CD4-positive, CD25-positive, alpha-beta regulatory T cell (primary cell): ENCODE data around the gene ZCWPW1. TPM values are rescaled to one million over a fixed set of nuclear protein-coding genes. Genes with fewer than 3 reads are reported as not detected.
"Not testable (repeated sequence)": the region's sequence is repeated elsewhere in the genome, so short reads cannot be mapped to it uniquely, and the experiment has no call there.

Source experiments
- ATAC-seq, 2 donors: fragments of 150-1000 bp; cut with Tn5 transposase; one replicate each; pipeline ENCODE4 v1.10.0; 2021; ENCODE audit warnings: low read depth in 2 of 2, moderate number of reproducible peaks in 2 of 2, moderate library complexity in 1 of 2
- DNase-seq, 3 donors: peaks; one replicate each; pipeline versions ENCODE4 v3.0.0 to v3.0.0-alpha.2; 2012 to 2022; ENCODE audit warnings: mixed read lengths in 1 of 3
- H3K27ac ChIP-seq: one replicate; pipeline ENCODE4 v1.7.0; 2013; ENCODE audit warnings: mild to moderate bottlenecking, low read length; ENCODE audit not compliant: insufficient read depth, poor library complexity, severe bottlenecking
- H3K27me3 ChIP-seq: one replicate; pipeline ENCODE4 v1.7.0; 2013; ENCODE audit warnings: low read length; ENCODE audit not compliant: control insufficient read depth, insufficient read depth
- H3K36me3 ChIP-seq: one replicate; pipeline ENCODE4 v1.7.0; 2013; ENCODE audit warnings: mild to moderate bottlenecking, low read length, moderate library complexity; ENCODE audit not compliant: control insufficient read depth, insufficient read depth
- H3K4me1 ChIP-seq: 2 replicates; pipeline ENCODE4 v1.7.0; 2013; ENCODE audit warnings: mild to moderate bottlenecking, low read length; ENCODE audit not compliant: insufficient read depth, control insufficient read depth, poor library complexity, severe bottlenecking
- H3K4me3 ChIP-seq: one replicate; pipeline ENCODE4 v1.7.0; 2013; ENCODE audit warnings: low read depth, mild to moderate bottlenecking, low read length, moderate library complexity
- H3K9me3 ChIP-seq, 2 experiments: 1 replicate in 1 of 2; 2 replicates in 1 of 2; pipeline ENCODE4 v1.7.0; 2013; ENCODE audit warnings: low read length in 2 of 2, mild to moderate bottlenecking in 1 of 2, moderate library complexity in 1 of 2; ENCODE audit not compliant: control insufficient read depth in 2 of 2
- H3K27ac Mint-ChIP-seq, 3 donors: one replicate each; pipeline ENCODE4 v1.8.0; 2020 to 2022; ENCODE audit warnings: mild to moderate bottlenecking in 3 of 3, mixed read lengths in 3 of 3, moderate library complexity in 2 of 3
- H3K27me3 Mint-ChIP-seq: one replicate; pipeline ENCODE4 v1.8.0; 2022; ENCODE audit warnings: mild to moderate bottlenecking, mixed read lengths
- H3K36me3 Mint-ChIP-seq: one replicate; pipeline ENCODE4 v1.8.0; 2020; ENCODE audit warnings: mixed read lengths
- H3K4me1 Mint-ChIP-seq, 4 donors: one replicate each; pipeline ENCODE4 v1.8.0; 2020 to 2022; ENCODE audit warnings: mixed read lengths in 4 of 4, mild to moderate bottlenecking in 1 of 4
- H3K4me3 Mint-ChIP-seq, 4 donors: one replicate each; pipeline ENCODE4 v1.8.0; 2020 to 2022; ENCODE audit warnings: mild to moderate bottlenecking in 4 of 4, mixed read lengths in 4 of 4, moderate library complexity in 3 of 4
- H3K9me3 Mint-ChIP-seq, 7 donors: one replicate each; pipeline ENCODE4 v1.8.0; 2020 to 2022; ENCODE audit warnings: mixed read lengths in 7 of 7, mild to moderate bottlenecking in 3 of 7, moderate library complexity in 2 of 7
- polyA plus RNA-seq, 4 donors: library from polyadenylated mRNA; unstranded; fragments of 300-500 nt; fragmentation: Illumina TruSeq; gene quantifications; one replicate each; pipeline ENCODE4 v1.2.3, GENCODE V29; 2021
- total RNA-seq: library from RNA; stranded (reverse); gene quantifications from one replicate; pipeline ENCODE4 v1.2.3, GENCODE V29; 2022

The ZCWPW1 gene
- total and polyA plus RNA-seq, 5 donors from 2014 or later: 2.2 to 5.4 (median 4.0) TPM

- not testable (repeated sequence) for H3K4me1 Mint-ChIP-seq, DNase-seq, H3K27ac ChIP-seq, ATAC-seq, H3K4me1 ChIP-seq, H3K36me3 Mint-ChIP-seq, H3K27ac Mint-ChIP-seq, H3K4me3 Mint-ChIP-seq, H3K27me3 ChIP-seq, H3K4me3 ChIP-seq, H3K9me3 ChIP-seq, H3K36me3 ChIP-seq, H3K9me3 Mint-ChIP-seq
- peaks cover 15% of the 10 kb centered on the region for H3K27me3 Mint-ChIP-seq
These were observed 46.8 kb downstream of the ZCWPW1 start for GRCh38 chr7:100381531-100382233.

GRCh38 chr7:100380196-100380595, 48.3 kb downstream of the ZCWPW1 start:
- peaks cover 0 to 7% (median 6%) of the 10 kb centered on the region in 4 donors for H3K4me1 Mint-ChIP-seq
- Histone ChIP-seq H3K4me3 (no peak overlapping the region), H3K4me1 (no peaks in the 10 kb centered on the region), H3K9me3 (no peaks in the 10 kb centered on the region), H3K27me3 (no peaks in the 10 kb centered on the region), H3K27ac (no peak overlapping the region), H3K36me3 (no peaks in the 10 kb centered on the region)
- H3K4me3 Mint-ChIP-seq: no peak overlapping the region
- H3K27ac Mint-ChIP-seq: peak overlapping the region in 1 of 3 donors; percentile 17
- DNase-seq: no peak
- no peak for ATAC-seq
- peaks cover 0 to 2% (median 0%) of the 10 kb centered on the region in 7 donors for H3K9me3 Mint-ChIP-seq
- H3K27me3 Mint-ChIP-seq: peaks cover 9% of the 10 kb centered on the region
- peaks cover 10% of the 10 kb centered on the region for H3K36me3 Mint-ChIP-seq

- Mint-ChIP-seq H3K4me3 (no peak overlapping the region), H3K36me3 (peaks cover 9% of the 10 kb centered on the region)
- ATAC-seq: no peak
These were observed 50.3 kb downstream of the ZCWPW1 start for GRCh38 chr7:100378114-100378755.

GRCh38 chr7:100376066-100376465, 52.4 kb downstream of the ZCWPW1 start:
- Histone ChIP-seq H3K4me1 (no peaks in the 10 kb centered on the region), H3K27me3 (no peaks in the 10 kb centered on the region), H3K27ac (no peak overlapping the region), H3K36me3 (no peaks in the 10 kb centered on the region), H3K9me3 (no peaks in the 10 kb centered on the region), H3K4me3 (no peak overlapping the region)
- H3K27me3 Mint-ChIP-seq: no peaks in the 10 kb centered on the region
- peaks cover 3% of the 10 kb centered on the region for H3K36me3 Mint-ChIP-seq
- no peak overlapping the region for H3K27ac Mint-ChIP-seq
- ATAC-seq (no peak), DNase-seq (no peak)
- H3K4me3 Mint-ChIP-seq: no peak overlapping the region
- H3K9me3 Mint-ChIP-seq: no peaks in the 10 kb centered on the region
- H3K4me1 Mint-ChIP-seq: peaks cover 0 to 6% (median under 1%) of the 10 kb centered on the region in 4 donors

More at GRCh38 chr7:100378114-100378755, 50.3 kb downstream of the ZCWPW1 start:
- H3K27ac ChIP-seq: no peak overlapping the region
- H3K9me3 ChIP-seq: no peaks in the 10 kb centered on the region
- no peaks in the 10 kb centered on the region for H3K27me3 ChIP-seq
- Mint-ChIP-seq H3K9me3 (peaks cover 0 to 2% (median 0%) of the 10 kb centered on the region in 7 donors), H3K27me3 (peaks cover 3% of the 10 kb centered on the region), H3K4me1 (peaks cover 0 to 11% (median 6%) of the 10 kb centered on the region in 4 donors), H3K27ac (peak overlapping the region in 1 of 3 donors; percentile 38)
- no peak overlapping the region for H3K4me3 ChIP-seq
- no peak for DNase-seq
- no peaks in the 10 kb centered on the region for H3K4me1 ChIP-seq
- H3K36me3 ChIP-seq: no peaks in the 10 kb centered on the region

GRCh38 chr7:100374601-100375000, 53.9 kb downstream of the ZCWPW1 start:
- H3K27ac ChIP-seq: no peak overlapping the region
- no peaks in the 10 kb centered on the region for H3K36me3 ChIP-seq
- ATAC-seq (no peak), DNase-seq (no peak)
- H3K36me3 Mint-ChIP-seq: peaks cover 3% of the 10 kb centered on the region
- H3K27me3 ChIP-seq: no peaks in the 10 kb centered on the region
- H3K9me3 Mint-ChIP-seq: no peaks in the 10 kb centered on the region
- peaks cover 0 to 6% (median under 1%) of the 10 kb centered on the region in 4 donors for H3K4me1 Mint-ChIP-seq
- no peak overlapping the region for H3K4me3 Mint-ChIP-seq
- H3K9me3 ChIP-seq: no peaks in the 10 kb centered on the region
- no peak overlapping the region for H3K4me3 ChIP-seq
- H3K27ac Mint-ChIP-seq: peak overlapping the region in 2 of 3 donors; percentile 25 to 52
- H3K27me3 Mint-ChIP-seq: no peaks in the 10 kb centered on the region
- H3K4me1 ChIP-seq: no peaks in the 10 kb centered on the region

- not testable (repeated sequence) for DNase-seq, H3K36me3 Mint-ChIP-seq, H3K4me1 Mint-ChIP-seq, H3K27ac ChIP-seq, H3K4me3 ChIP-seq, H3K4me3 Mint-ChIP-seq, H3K36me3 ChIP-seq, H3K9me3 Mint-ChIP-seq, H3K9me3 ChIP-seq, ATAC-seq, H3K27me3 ChIP-seq, H3K4me1 ChIP-seq, H3K27me3 Mint-ChIP-seq
- peak overlapping the region in 1 of 3 donors; percentile 52 for H3K27ac Mint-ChIP-seq
These were observed 54.5 kb downstream of the ZCWPW1 start for GRCh38 chr7:100373870-100374598.

GRCh38 chr7:100373261-100373831, 55.2 kb downstream of the ZCWPW1 start, which contains the start of gene PILRA:
TSS of gene PILRA (plus strand) at chr7:100373487. CDS start at chr7:100373657, 170 bp downstream.
- peaks cover 0 to 5% (median under 1%) of the 10 kb centered on the region in 4 donors for H3K4me1 Mint-ChIP-seq
- Histone ChIP-seq H3K27ac (no peak within 1 kb of the TSS), H3K4me3 (no peak within 1 kb of the TSS)

More at GRCh38 chr7:100373261-100373831, 55.2 kb downstream of the ZCWPW1 start, which contains the start of gene PILRA:
- Histone ChIP-seq H3K9me3 (no peaks in the 10 kb centered on the region), H3K4me1 (no peaks in the 10 kb centered on the region), H3K36me3 (no peaks in the 10 kb centered on the region), H3K27me3 (no peaks in the 10 kb centered on the region)
- Mint-ChIP-seq H3K27me3 (no peaks in the 10 kb centered on the region), H3K4me3 (no peak within 1 kb of the TSS), H3K36me3 (peaks cover 2% of the 10 kb centered on the region), H3K27ac (peak within 1 kb of the TSS in 1 of 3 donors; percentile 82), H3K9me3 (peaks cover 0 to 1% (median 0%) of the 10 kb centered on the region in 7 donors)
- ATAC-seq (no peak), DNase-seq (no peak)
